B cell (primary cell): ENCODE data around the gene ACTR1B. TPM values are rescaled to one million over a fixed set of nuclear protein-coding genes. Genes with fewer than 3 reads are reported as not detected.

Source experiments
- ATAC-seq: fragments of 200-7000 bp; cut with Tn5 transposase; one replicate; pipeline ENCODE4 v1.10.0; 2021; ENCODE audit warnings: low read depth, mild to moderate bottlenecking, moderate number of reproducible peaks, moderate library complexity
- CTCF ChIA-PET: fragments of 350-600 bp; sonication (Branson Sonifier 250); formaldehyde crosslinking; loops from one replicate; lab custom pipeline; 2021; ENCODE audit warnings: antibody characterized with exemption, inconsistent platforms; lab: Charles Lee
- POLR2A ChIA-PET: fragments of 350-600 bp; sonication (Branson Sonifier 250); formaldehyde crosslinking; loops from one replicate; lab custom pipeline; 2021; ENCODE audit warnings: antibody characterized with exemption; lab: Charles Lee
- DNase-seq: peaks from one replicate; pipeline ENCODE4 v3.0.0; 2013
- H2AFZ ChIP-seq: 2 replicates; pipeline ENCODE4 v1.6.1; 2012; ENCODE audit warnings: mild to moderate bottlenecking, low read depth, low read length; ENCODE audit not compliant: insufficient read depth, poor library complexity, severe bottlenecking
- H3K27ac ChIP-seq, 2 donors: 1 replicate in 1 of 2; 2 replicates in 1 of 2; pipeline ENCODE4 v1.5.1; 2012 to 2013; ENCODE audit warnings: low read length in 2 of 2, mild to moderate bottlenecking in 2 of 2, moderate library complexity in 1 of 2
- H3K27me3 ChIP-seq, 4 experiments: fragments of 200-600 bp in 1 of 4; sonication (generic) in 1 of 4; replicated peaks in 1 of 4; 1 replicate in 2 of 4; 2 replicates in 2 of 4; pipeline versions ENCODE4 v1.6.1 to v1.7.0; 2013 to 2016; ENCODE audit warnings: low read length in 3 of 4, mild to moderate bottlenecking in 2 of 4, mixed read lengths in 1 of 4, moderate library complexity in 1 of 4; ENCODE audit not compliant: insufficient read depth in 4 of 4, control insufficient read depth in 3 of 4; ENCODE audit errors: control extremely low read depth in 1 of 4
- H3K36me3 ChIP-seq, 2 experiments: replicated peaks in 1 of 2; 1 replicate in 1 of 2; 2 replicates in 1 of 2; pipeline versions ENCODE4 v1.6.1 to v1.7.1; 2013; ENCODE audit warnings: low read length in 1 of 2; ENCODE audit not compliant: insufficient read depth in 2 of 2, control insufficient read depth in 1 of 2; ENCODE audit errors: control extremely low read depth in 1 of 2, extremely low read depth in 1 of 2
- H3K4me1 ChIP-seq, 2 donors: fragments of 200-600 bp in 1 of 2; sonication (generic) in 1 of 2; 1 replicate in 1 of 2; 2 replicates in 1 of 2; pipeline versions ENCODE4 v1.5.1 to v1.6.1; 2013 to 2017; ENCODE audit warnings: low read length in 2 of 2; ENCODE audit not compliant: control insufficient read depth in 2 of 2, insufficient read depth in 2 of 2
- H3K4me2 ChIP-seq: replicated peaks from 2 replicates; pipeline ENCODE3; 2012; ENCODE audit warnings: mild to moderate bottlenecking, low read depth, low read length; ENCODE audit not compliant: poor library complexity, severe bottlenecking
- H3K4me3 ChIP-seq, 5 experiments: fragments of 200-600 bp in 1 of 5; sonication (generic) in 1 of 5; 1 replicate in 3 of 5; 2 replicates in 2 of 5; pipeline versions ENCODE4 v1.5.1 to v1.7.0; 2011 to 2016; ENCODE audit warnings: low read length in 4 of 5, mild to moderate bottlenecking in 4 of 5, low read depth in 2 of 5, control low read depth in 1 of 5, moderate library complexity in 1 of 5; ENCODE audit not compliant: insufficient read depth in 1 of 5; ENCODE audit errors: control extremely low read depth in 1 of 5, extremely low read depth in 1 of 5
- H3K79me2 ChIP-seq: fragments of 200-600 bp; sonication (generic); one replicate; pipeline ENCODE4 v1.6.0; 2016; ENCODE audit warnings: low read length; ENCODE audit not compliant: control insufficient read depth, insufficient read depth
- H3K9ac ChIP-seq: fragments of 200-600 bp; sonication (generic); 2 replicates; pipeline ENCODE4 v1.6.1; 2017; ENCODE audit warnings: mild to moderate bottlenecking, low read length, moderate library complexity
- H3K9me3 ChIP-seq, 3 donors: one replicate each; pipeline versions ENCODE4 v1.6.1 to v1.7.1; 2013; ENCODE audit warnings: low read length in 2 of 3; ENCODE audit not compliant: control insufficient read depth in 2 of 3, insufficient read depth in 1 of 3; ENCODE audit errors: control extremely low read depth in 1 of 3
- H4K20me1 ChIP-seq: 2 replicates; pipeline ENCODE4 v1.6.0; 2012; ENCODE audit warnings: mild to moderate bottlenecking, low read length; ENCODE audit not compliant: insufficient read depth, control insufficient read depth, poor library complexity, severe bottlenecking
- H3K27ac Mint-ChIP-seq: one replicate; pipeline ENCODE4 v1.8.0; 2021; ENCODE audit warnings: mixed read lengths
- H3K27me3 Mint-ChIP-seq: one replicate; pipeline ENCODE4 v1.8.0; 2021; ENCODE audit warnings: mixed read lengths
- H3K4me1 Mint-ChIP-seq: one replicate; pipeline ENCODE4 v1.8.0; 2021; ENCODE audit warnings: mixed read lengths
- H3K4me3 Mint-ChIP-seq: one replicate; pipeline ENCODE4 v1.8.0; 2021; ENCODE audit warnings: mixed read lengths
- H3K9me3 Mint-ChIP-seq: one replicate; pipeline ENCODE4 v1.8.0; 2022; ENCODE audit warnings: mixed read lengths; ENCODE audit not compliant: insufficient read depth
- EZH2 ChIP-seq: IDR thresholded peaks from 2 replicates; pipeline ENCODE4 v1.6.1; 2012; ENCODE audit warnings: borderline replicate concordance, low read depth, mild to moderate bottlenecking, moderate library complexity, low read length; ENCODE audit not compliant: insufficient read depth, poor library complexity, severe bottlenecking
- WGBS: methylation state at CpG from one replicate; pipeline ENCODE4 v1.1.5; 2013; ENCODE audit warnings: missing lambda C conversion rate; ENCODE audit not compliant: insufficient coverage; 5-methylcytosine and 5-hydroxymethylcytosine counted together
- intact Hi-C: fragments of 100-400 bp; cut with micrococcal nuclease; formaldehyde crosslinking; loops from one replicate; pipeline ENCODE4 v1.10.0; 2022
- polyA plus RNA-seq: library from polyadenylated mRNA; depleted of rRNA; stranded (reverse); fragments of >200 nt; gene quantifications from 2 replicates; pipeline ENCODE4 v1.2.3, GENCODE V29; 2012
- total RNA-seq, 2 donors: library from RNA; stranded (reverse); fragments of 120-200 nt in 1 of 2; gene quantifications; 1 replicate in 1 of 2; 2 replicates in 1 of 2; pipeline versions ENCODE4 v1.2.3 to v1.2.4, GENCODE V29; 2013 to 2022
- TF ChIP-seq, protein P1 (sequence below): fragments of 200-600 bp; IDR thresholded peaks from one replicate; pipeline ENCODE4 v1.8.0; 2022; ENCODE audit warnings: antibody characterized with exemption, mild to moderate bottlenecking

ACTR1B gene
- total and polyA plus RNA-seq, 2 donors (not counting 1 experiment from before 2014, with no cell fraction given), result 69.0 to 143 TPM

DNA sequence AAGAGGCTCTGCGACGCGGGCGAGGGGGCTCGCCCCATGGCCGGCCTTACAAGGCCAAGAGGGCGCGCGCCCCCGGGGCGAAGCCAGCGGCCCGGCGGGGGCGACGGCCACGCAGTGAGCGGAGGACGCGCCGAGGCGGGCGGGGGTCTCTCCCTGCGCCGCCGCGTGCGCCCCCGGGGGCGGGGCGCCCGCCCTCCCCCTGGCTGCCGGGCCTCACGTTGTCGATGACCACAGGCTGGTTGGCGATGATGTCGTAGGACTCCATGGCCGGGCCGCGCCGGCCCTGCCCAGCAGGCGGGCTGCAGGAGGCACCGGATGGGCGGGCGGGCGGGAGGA, 250 bp downstream of the ACTR1B start:
- Mint-ChIP-seq H3K27me3 (no peaks in the 10 kb centered on the region), H3K4me3 (peak overlapping the region; percentile 94), H3K27ac (peak overlapping the region; percentile 91), H3K4me1 (peaks cover 33% of the 10 kb centered on the region), H3K9me3 (no peaks in the 10 kb centered on the region)
- ATAC-seq, result no peak
- H3K27ac ChIP-seq, result peak overlapping the region; percentile 24 to 88
- CTCF ChIA-PET, result interaction anchor here (1.2 to 6.2 kb wide), 5 partner anchors 9 to 72 kb away, joined by 4 to 53 read pairs (median 11); partner anchors contain the start of gene COX5B
- H4K20me1 ChIP-seq, result peaks cover 38% of the 10 kb centered on the region
- H3K4me1 ChIP-seq, result peaks cover 23 to 31% of the 10 kb centered on the region in 2 donors
- H3K4me2 ChIP-seq, result peak overlapping the region; percentile 81
- POLR2A ChIA-PET, result interaction anchor here (1.3 to 4.6 kb wide), 3 partner anchors 10 to 18 kb away, joined by 3 to 44 read pairs (median 4); partner anchors contain the start of gene COX5B
- H3K79me2 ChIP-seq, result peaks cover 37% of the 10 kb centered on the region
- peak overlapping the region; percentile 66 to 85 (median 71) for H3K4me3 ChIP-seq
- H3K9me3 ChIP-seq, result no peaks in the 10 kb centered on the region
- peak overlapping the region; percentile 78 for H3K9ac ChIP-seq
- under 1% methylated on average over 46 of the region's 46 CpGs for WGBS
- TF ChIP-seq EZH2, result no peak
- TF ChIP-seq, protein P1, sequence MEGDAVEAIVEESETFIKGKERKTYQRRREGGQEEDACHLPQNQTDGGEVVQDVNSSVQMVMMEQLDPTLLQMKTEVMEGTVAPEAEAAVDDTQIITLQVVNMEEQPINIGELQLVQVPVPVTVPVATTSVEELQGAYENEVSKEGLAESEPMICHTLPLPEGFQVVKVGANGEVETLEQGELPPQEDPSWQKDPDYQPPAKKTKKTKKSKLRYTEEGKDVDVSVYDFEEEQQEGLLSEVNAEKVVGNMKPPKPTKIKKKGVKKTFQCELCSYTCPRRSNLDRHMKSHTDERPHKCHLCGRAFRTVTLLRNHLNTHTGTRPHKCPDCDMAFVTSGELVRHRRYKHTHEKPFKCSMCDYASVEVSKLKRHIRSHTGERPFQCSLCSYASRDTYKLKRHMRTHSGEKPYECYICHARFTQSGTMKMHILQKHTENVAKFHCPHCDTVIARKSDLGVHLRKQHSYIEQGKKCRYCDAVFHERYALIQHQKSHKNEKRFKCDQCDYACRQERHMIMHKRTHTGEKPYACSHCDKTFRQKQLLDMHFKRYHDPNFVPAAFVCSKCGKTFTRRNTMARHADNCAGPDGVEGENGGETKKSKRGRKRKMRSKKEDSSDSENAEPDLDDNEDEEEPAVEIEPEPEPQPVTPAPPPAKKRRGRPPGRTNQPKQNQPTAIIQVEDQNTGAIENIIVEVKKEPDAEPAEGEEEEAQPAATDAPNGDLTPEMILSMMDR, result no peak
- H2AFZ ChIP-seq, result peak overlapping the region; percentile 70
- H3K36me3 ChIP-seq, result peaks cover 0 to 13% of the 10 kb centered on the region in 2 experiments
- DNase-seq, result peak; percentile 78
- intact Hi-C loops, result loop anchor here (5.0 to 10.0 kb wide), 3 partner anchors 549 to 1829 kb away; partner anchors contain the start of genes ANKRD36, CNNM4 and REV1
- H3K27me3 ChIP-seq, result no peaks in the 10 kb centered on the region

DNA sequence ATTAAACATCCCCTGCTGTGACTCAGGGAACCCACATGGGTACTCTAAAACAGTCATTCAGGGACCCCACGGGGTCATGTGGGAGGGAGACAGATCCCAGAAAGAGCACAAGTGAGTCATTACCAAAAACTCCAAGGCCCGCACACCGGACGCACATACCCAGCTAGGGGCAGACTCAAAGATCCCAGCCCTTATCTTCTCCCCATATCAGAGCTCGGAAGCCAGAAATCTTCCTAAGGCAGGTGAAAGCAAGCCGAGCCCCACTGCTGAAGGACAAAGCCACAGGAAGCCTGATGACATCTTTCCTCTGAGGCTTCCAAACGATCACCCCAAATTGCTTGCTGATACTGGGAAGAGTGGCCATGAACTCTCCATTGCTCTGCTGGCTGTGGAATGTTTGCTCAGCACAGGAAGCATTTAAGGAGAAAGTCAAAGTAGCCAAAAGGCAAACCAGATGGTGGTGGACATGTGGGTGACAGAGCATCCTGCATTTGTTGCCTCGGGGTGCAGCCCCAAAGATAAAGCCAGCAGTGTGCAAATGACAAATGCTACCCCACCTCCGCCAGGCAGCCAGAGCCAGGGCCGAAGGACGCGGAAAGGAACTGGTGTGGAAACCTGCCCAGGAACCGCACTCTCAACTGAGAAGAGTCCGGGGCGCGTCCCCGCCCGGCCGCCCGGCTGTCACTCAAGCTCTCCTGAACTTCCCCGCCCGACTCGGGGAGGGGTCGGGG, 784 bp downstream of the ACTR1B start:
- Histone ChIP-seq H3K4me3 (peak overlapping the region; percentile 66 to 85 (median 71)), H3K27ac (peak overlapping the region; percentile 24 to 88), H3K79me2 (peaks cover 37% of the 10 kb centered on the region), H3K9me3 (no peaks in the 10 kb centered on the region), H3K27me3 (no peaks in the 10 kb centered on the region), H2AFZ (peak overlapping the region; percentile 70), H3K36me3 (peaks cover 0 to 19% of the 10 kb centered on the region in 2 experiments), H3K9ac (peak overlapping the region; percentile 78), H3K4me1 (peaks cover 23 to 31% of the 10 kb centered on the region in 2 donors), H4K20me1 (peaks cover 38% of the 10 kb centered on the region), H3K4me2 (peak overlapping the region; percentile 81)
- peak; percentile 20 for ATAC-seq
- peak; percentile 37 for DNase-seq
- no peaks in the 10 kb centered on the region for H3K27me3 Mint-ChIP-seq
- H3K27ac Mint-ChIP-seq, result peak overlapping the region; percentile 91
- TF ChIP-seq, protein P1, result no peak
- no peak for TF ChIP-seq EZH2
- WGBS, result under 1% methylated on average over 20 of the region's 24 CpGs
- POLR2A ChIA-PET, result interaction anchor here (0.6 to 4.6 kb wide), 4 partner anchors 10 to 18 kb away, joined by 3 to 44 read pairs (median 8); partner anchors contain the start of gene COX5B
- H3K4me1 Mint-ChIP-seq, result peaks cover 33% of the 10 kb centered on the region
- H3K9me3 Mint-ChIP-seq, result no peaks in the 10 kb centered on the region
- peak overlapping the region; percentile 94 for H3K4me3 Mint-ChIP-seq
- CTCF ChIA-PET, result interaction anchor here (1.3 to 6.2 kb wide), 6 partner anchors 12 to 72 kb away, joined by 4 to 53 read pairs (median 8); partner anchors contain the start of gene COX5B
- intact Hi-C loops, result loop anchor here (5.0 to 10.0 kb wide), 3 partner anchors 548 to 1829 kb away; partner anchors contain the start of genes ANKRD36, CNNM4 and REV1
